Activated T-cell treated with anti-CD3 and anti-CD28 coated beads for 4 hours (primary cell): Measurements from ENCODE around the gene CREB3L4.
"Not testable (repeated sequence)": the region's sequence is repeated elsewhere in the genome, so short reads cannot be mapped to it uniquely, and the experiment has no call there.

Experiments used
- DNase-seq: peaks from one replicate; pipeline ENCODE4 v3.0.0-alpha.2; 2020

CREB3L4 gene

DNA sequence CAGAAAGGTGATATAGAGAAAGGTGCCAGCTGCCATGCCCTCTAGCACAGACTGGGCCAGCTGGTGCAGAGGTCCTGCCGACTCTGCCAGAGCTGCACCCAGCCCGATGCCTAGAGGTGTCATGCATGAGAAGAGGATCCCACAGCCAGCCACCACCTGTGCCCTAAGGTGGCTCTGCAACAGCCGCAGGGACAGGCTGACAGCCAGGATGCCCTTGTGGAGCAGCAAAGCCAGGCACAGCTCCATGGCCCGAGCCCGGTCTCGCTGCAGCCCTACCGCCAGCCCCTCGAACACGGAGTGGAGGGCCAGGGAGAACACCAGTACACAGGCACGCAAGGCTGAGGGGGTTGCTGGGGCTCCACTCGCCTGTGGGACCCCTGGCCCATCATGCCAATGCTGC is 7.5 kb upstream of the CREB3L4 start:
- no peak for DNase-seq

DNA sequence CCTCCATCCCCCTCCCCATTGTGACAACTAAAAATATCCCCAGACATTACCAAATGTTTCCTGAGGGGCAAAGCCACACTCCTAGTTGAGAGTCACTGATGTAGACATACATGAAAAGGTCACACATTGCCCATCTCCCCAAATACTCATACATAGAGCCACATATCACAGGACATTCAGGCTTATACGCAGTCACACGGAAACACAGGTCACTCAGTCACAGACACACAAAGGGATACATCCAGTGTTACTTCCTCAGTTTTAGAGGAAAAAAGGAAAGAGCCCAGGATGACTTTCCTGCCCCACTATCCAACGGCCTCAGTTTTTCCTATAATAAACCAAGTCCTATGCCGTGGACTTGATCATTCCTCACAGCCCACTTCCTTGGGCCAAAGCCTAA is 6.3 kb upstream of the CREB3L4 start:
- DNase-seq: no peak

- DNase-seq: no peak
Measured at GRCh38 chr1:153962088-153963029, 5.3 kb upstream of the CREB3L4 start.

- peak; percentile 94 for DNase-seq
Measured at GRCh38 chr1:153963030-153963849, 4.5 kb upstream of the CREB3L4 start, which contains the start of gene SLC39A1. Gene SLC39A1, minus strand, starts transcription at chr1:153963537. Its CDS starts 822 bp downstream, at chr1:153962715.

DNA sequence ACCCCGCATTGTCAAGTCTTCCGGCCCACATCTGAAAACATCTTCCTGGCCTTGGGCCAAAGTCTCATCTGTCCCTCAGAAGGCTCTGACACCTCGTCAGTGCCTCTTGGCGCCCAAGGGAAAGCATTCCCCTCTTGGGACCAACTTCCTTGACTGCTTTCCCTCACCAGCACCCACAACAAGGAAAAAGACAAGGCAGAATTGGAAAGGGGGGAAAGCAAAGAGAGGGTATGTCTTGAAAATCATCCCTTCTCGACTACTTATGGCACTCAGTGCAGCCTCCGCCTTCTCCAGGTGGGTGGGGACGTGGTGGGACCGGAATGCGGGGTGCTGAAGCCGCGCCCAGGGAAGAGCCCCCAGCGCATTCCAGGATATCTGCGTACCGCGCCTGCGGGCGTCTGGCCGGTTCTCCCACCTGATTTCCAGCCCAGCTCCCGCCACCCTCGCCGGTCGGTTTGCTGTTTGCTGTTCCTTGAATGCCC is 3.8 kb upstream of the CREB3L4 start:
- DNase-seq: no peak

- DNase-seq: no peak
Measured at GRCh38 chr1:153968000-153968363, 280 bp downstream of the CREB3L4 start.

- no peak for DNase-seq
Measured at GRCh38 chr1:153968408-153968807, 706 bp downstream of the CREB3L4 start.

DNA sequence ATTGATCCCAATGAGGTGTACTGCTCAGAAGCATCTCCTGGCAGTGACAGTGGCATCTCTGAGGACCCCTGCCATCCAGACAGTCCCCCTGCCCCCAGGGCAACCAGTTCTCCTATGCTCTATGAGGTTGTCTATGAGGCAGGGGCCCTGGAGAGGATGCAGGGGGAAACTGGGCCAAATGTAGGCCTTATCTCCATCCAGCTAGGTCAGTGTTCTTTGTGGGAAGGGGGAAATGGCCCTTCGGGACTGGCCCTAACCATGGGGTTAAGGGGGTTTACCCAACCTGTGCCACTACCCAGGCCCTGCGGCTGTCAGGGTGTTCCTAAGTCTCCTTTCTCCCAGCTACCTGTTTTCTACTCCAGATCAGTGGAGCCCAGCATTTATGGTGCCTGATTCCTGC is 1.3 kb downstream of the CREB3L4 start:
- DNase-seq: no peak

GRCh38 chr1:153970346-153970745 is 2.6 kb downstream of the CREB3L4 start:
- no peak for DNase-seq

DNA sequence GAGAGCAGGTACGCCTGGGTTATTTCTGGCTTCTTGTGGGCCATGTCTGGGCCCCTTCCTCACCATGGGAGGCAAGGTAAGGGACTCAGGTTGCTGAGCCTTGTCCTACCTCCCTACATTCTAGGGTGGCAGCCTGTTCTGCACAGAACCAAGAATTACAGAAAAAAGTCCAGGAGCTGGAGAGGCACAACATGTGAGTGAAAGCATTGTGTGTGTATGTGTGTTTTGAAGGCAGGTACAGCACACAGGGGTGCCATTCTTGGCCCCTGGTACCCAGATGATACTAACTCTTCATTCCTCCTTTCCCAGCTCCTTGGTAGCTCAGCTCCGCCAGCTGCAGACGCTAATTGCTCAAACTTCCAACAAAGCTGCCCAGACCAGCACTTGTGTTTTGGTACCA is 5.4 kb downstream of the CREB3L4 start:
- no peak for DNase-seq

DNA sequence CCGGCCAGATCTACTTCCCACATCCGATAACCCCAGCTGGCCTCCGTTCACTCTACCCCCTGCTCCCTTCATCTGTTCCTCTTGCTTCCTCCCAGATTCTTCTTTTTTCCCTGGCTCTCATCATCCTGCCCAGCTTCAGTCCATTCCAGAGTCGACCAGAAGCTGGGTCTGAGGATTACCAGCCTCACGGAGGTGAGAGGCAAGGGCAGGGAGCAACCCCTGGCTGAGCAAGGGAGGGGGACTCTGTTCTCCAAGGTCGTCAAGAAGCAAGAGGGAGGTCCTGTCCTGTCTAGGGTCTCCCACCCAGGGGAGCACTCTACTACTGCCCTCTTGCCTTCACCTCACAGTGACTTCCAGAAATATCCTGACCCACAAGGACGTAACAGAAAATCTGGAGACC is 5.8 kb downstream of the CREB3L4 start:
- no peak for DNase-seq

- no peak for DNase-seq
Measured at GRCh38 chr1:153976819-153977249, 9.1 kb downstream of the CREB3L4 start.

DNA sequence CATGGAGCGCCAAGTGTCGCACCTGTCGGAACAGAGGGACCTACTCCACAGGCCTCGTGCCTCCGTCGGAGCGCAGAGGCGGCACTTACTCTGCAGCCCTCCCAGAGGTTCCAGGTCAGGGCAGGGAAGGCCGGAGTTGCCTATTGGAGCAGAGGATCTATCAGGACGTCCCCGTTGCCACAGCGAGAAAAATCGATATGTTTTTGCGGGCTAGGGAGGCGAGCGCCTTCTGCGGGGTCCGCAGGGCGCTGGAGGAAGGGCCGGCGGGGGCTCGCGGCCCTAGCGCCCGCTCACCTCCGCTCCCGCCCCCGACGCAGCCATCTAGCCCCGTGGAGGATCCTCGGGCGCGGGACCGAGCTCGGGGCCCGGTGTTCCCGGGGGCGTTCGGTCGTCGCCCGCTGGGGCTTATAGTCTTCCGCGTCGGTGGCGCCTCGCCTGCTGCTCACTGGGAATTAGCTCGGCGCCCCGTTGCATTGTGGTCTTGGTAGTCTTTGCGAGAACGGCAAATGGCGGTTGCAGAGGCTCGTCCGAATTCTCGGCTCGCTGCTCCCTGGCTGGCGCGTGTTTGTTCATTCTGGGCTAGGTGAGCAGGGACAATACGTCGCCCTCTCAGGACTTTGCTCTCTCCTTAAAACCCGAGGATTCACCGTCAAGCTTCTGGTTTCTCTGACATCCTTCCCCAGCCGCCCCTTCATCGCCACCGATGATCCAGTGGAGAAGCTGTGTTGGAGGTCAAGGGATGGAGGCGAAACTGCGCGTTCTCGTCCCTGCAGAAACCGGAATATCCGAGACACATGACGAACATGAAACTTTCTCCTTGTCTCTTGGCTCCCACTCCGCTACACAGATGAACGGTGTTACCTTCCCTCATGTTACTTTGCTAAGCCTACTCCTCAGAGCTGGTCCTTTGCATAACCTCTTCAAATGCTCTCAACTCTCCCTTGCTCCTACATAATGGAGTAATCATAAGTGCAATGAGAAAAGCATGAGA is 9.8 kb downstream of the CREB3L4 start, which contains the start of gene JTB:
Gene JTB, minus strand, starts transcription at position 425 of the 991 bp plus-strand sequence. Its CDS starts 422 bp downstream, at position 3.
- peak; percentile 76 for DNase-seq

DNA sequence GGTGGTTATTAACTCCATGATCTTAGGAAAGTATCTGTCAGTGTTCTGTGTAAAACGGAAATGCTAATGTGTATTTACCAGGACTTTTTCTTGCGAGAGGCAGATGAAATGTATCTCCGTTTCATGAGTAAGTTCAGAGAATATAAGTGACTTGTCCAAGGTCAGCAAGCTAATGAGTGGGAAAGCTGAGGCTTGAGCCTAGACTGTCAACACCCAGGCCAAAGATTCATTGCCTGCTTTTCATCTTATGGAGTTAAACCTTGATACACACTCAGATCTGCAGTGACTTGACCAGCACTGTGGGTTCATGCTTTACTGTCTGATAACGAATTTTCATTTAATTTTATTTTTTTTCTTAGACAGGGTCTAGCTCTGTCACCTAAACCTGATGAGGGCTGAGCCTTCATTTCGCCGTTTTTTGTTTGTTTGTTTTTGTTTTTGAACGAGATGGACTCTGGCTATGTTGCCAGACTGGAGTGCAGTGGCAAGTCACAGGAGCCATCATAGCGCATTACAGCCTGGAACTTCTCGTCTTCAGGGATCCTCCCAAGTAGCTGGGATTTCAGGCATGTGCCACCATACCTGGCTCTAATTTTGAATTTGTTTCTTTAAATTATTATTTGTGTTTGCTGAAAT is 10.7 kb downstream of the CREB3L4 start:
- no peak for DNase-seq

DNA sequence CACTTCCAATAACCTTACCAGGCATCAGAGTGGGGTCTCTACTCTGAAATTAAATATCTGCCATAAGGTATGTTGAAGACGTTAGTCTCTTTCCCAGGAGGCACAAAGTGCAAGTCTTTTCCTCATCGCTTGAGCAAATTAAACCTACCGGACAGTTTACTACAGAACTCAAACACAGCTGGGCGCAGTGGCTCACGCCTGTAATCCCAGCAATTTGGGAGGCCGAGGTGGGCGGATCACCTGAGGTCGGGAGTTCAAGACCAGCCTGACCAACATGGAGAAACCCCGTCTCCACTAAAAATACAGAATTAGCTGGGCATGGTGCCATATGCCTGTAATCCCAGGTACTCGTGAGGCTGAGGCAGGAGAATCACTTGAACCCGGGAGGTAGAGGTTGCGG is 11.4 kb downstream of the CREB3L4 start:
- DNase-seq: not testable (repeated sequence)

- DNase-seq: not testable (repeated sequence)
Measured at GRCh38 chr1:153981735-153982134, 14.0 kb downstream of the CREB3L4 start.

GRCh38 chr1:153984123-153984894 is 16.6 kb downstream of the CREB3L4 start:
- no peak for DNase-seq

DNA sequence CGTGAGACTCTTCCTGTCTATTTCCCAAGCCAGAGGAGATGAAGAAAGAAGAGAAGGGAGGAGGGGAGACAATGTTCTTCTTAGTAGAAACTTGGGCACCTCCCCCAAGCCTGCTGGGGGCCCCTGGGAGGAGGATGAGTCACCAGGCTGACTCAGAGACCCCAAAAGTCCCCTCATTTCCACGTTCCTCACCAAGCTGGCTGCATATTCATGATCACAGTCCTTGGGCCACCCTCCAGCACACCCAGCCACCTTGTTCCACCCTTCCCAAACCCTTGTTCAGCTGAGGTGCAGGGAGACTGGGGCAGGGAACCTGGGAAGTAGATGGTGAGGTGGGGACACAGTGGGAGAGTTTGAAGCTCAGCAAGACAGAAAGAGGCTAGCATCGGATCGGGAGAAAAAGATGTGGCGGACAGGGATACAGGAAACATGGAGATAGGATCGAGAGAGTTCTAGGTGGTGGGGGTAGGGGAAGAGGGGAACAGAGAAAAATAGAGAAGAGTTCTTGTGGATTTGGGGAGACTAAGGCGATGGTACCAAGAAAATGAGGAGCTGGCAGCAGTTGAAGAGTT is 17.7 kb downstream of the CREB3L4 start:
- peak; percentile 39 for DNase-seq

GRCh38 chr1:153985941-153986761 is 18.4 kb downstream of the CREB3L4 start, which contains the start of gene RAB13:
Gene RAB13, minus strand, starts transcription at chr1:153986339. Its CDS starts 103 bp downstream, at chr1:153986236.
- no peak for DNase-seq
